ENCODE results near the gene ABI2. TPM values are rescaled to one million over a fixed set of nuclear protein-coding genes. Genes with fewer than 3 reads are reported as not detected.

The ABI2 gene
- total RNA-seq, 1 experiment from 2014 or later: 72.2 TPM

GRCh38 chr2:203446780-203447179 is 118.6 kb downstream of the ABI2 start:
- intact Hi-C loops (cut with micrococcal nuclease; ENCODE audit: unreplicated experiment) (no loop called here), in situ Hi-C loops (cut with HindIII; ENCODE audit: low pct_unique_long_range_greater_than_20kb, low sequenced_read_pairs) (no loop called here)
- Histone ChIP-seq H3K27me3 (ENCODE audit: control insufficient read depth, insufficient read depth, low read length) (no peaks in the 10 kb centered on the region), H3K36me3 (ENCODE audit: control insufficient read depth, insufficient read depth, low read length) (peaks cover 13% of the 10 kb centered on the region), H3K4me3 (ENCODE audit: low read depth in 2 of 2, low read length in 2 of 2) (no peak overlapping the region), H3K27ac (ENCODE audit: low read length) (no peak overlapping the region), H3K4me1 (ENCODE audit: control insufficient read depth, insufficient read depth, low read length) (no peaks in the 10 kb centered on the region), H3K9me3 (ENCODE audit: control insufficient read depth, insufficient read depth, low read depth, low read length) (no peaks in the 10 kb centered on the region)
- no TSS peak for BruUV-seq (replicated peaks)
- ATAC-seq (no peak), DNase-seq (ENCODE audit: low read depth, low spot score) (no peak)
- ChIA-PET POLR2A (interaction anchor here (0.7 kb wide), 1 partner anchor 1276 kb away, joined by 14 read pairs; no protein-coding TSS in a partner anchor), CTCF (no interaction called here)
- TF ChIP-seq SIN3A (IDR thresholded peaks at IDR 0.05; ENCODE audit: borderline replicate concordance, insufficient read depth, low read depth, low read length) (no peak), REST (IDR thresholded peaks at IDR 0.05; ENCODE audit: insufficient read depth in 1 of 2, low read depth in 2 of 2, low read length in 1 of 2) (no peak), TCF7L2 (IDR thresholded peaks at IDR 0.05; ENCODE audit: low read depth, low read length) (no peak), POLR2AphosphoS5 (IDR thresholded peaks at IDR 0.05; ENCODE audit: low read depth, low read length) (no peak)
- TF ChIP-seq, protein P1, sequence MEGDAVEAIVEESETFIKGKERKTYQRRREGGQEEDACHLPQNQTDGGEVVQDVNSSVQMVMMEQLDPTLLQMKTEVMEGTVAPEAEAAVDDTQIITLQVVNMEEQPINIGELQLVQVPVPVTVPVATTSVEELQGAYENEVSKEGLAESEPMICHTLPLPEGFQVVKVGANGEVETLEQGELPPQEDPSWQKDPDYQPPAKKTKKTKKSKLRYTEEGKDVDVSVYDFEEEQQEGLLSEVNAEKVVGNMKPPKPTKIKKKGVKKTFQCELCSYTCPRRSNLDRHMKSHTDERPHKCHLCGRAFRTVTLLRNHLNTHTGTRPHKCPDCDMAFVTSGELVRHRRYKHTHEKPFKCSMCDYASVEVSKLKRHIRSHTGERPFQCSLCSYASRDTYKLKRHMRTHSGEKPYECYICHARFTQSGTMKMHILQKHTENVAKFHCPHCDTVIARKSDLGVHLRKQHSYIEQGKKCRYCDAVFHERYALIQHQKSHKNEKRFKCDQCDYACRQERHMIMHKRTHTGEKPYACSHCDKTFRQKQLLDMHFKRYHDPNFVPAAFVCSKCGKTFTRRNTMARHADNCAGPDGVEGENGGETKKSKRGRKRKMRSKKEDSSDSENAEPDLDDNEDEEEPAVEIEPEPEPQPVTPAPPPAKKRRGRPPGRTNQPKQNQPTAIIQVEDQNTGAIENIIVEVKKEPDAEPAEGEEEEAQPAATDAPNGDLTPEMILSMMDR (IDR thresholded peaks at IDR 0.05): no peak

GRCh38 chr2:203450561-203450960 is 122.4 kb downstream of the ABI2 start:
- H3K36me3 ChIP-seq (ENCODE audit: control insufficient read depth, insufficient read depth, low read length): peaks cover 9% of the 10 kb centered on the region
- BruUV-seq (replicated peaks): no TSS peak
- CTCF ChIA-PET: no interaction called here

More at GRCh38 chr2:203450561-203450960, 122.4 kb downstream of the ABI2 start:
- in situ Hi-C loops (cut with HindIII; ENCODE audit: low pct_unique_long_range_greater_than_20kb, low sequenced_read_pairs): no loop called here
- no peak for ATAC-seq
- H3K4me1 ChIP-seq (ENCODE audit: control insufficient read depth, insufficient read depth, low read length): no peaks in the 10 kb centered on the region
- H3K9me3 ChIP-seq (ENCODE audit: control insufficient read depth, insufficient read depth, low read depth, low read length): no peaks in the 10 kb centered on the region
- H3K4me3 ChIP-seq (ENCODE audit: low read depth in 2 of 2, low read length in 2 of 2): no peak overlapping the region
- no peaks in the 10 kb centered on the region for H3K27me3 ChIP-seq (ENCODE audit: control insufficient read depth, insufficient read depth, low read length)
- intact Hi-C loops (cut with micrococcal nuclease; ENCODE audit: unreplicated experiment): loop anchor here (10.0 kb wide), 2 partner anchors 364 to 464 kb away; no protein-coding TSS in a partner anchor
- no peak for TF ChIP-seq REST (IDR thresholded peaks at IDR 0.05; ENCODE audit: insufficient read depth in 1 of 2, low read depth in 2 of 2, low read length in 1 of 2)
- TF ChIP-seq TCF7L2 (IDR thresholded peaks at IDR 0.05; ENCODE audit: low read depth, low read length): no peak
- no peak for TF ChIP-seq POLR2AphosphoS5 (IDR thresholded peaks at IDR 0.05; ENCODE audit: low read depth, low read length)
- TF ChIP-seq, protein P1 (IDR thresholded peaks at IDR 0.05): no peak
- TF ChIP-seq SIN3A (IDR thresholded peaks at IDR 0.05; ENCODE audit: borderline replicate concordance, insufficient read depth, low read depth, low read length): no peak
- H3K27ac ChIP-seq (ENCODE audit: low read length): no peak overlapping the region
- no peak for DNase-seq (ENCODE audit: low read depth, low spot score)
- POLR2A ChIA-PET: interaction anchor here (0.6 kb wide), 1 partner anchor 1664 kb away, joined by 4 read pairs; no protein-coding TSS in a partner anchor
